Bronchus fibroblast of lung (primary cell): ENCODE data around the gene NMRK2. TPM values are rescaled to one million over a fixed set of nuclear protein-coding genes. Genes with fewer than 3 reads are reported as not detected.

Experiments used
- total RNA-seq: library from RNA; depleted of rRNA; stranded (reverse); fragments of >200 nt; gene quantifications from 2 replicates; pipeline ENCODE4 v1.2.3, GENCODE V29; 2015

Gene NMRK2
- not detected in 2 replicates for total RNA-seq

GRCh38 chr19:3932931-3933810, at the start of gene NMRK2:
NMRK2 (plus strand) TSS chr19:3933069; CDS start chr19:3933672, 603 bp downstream.

DNA sequence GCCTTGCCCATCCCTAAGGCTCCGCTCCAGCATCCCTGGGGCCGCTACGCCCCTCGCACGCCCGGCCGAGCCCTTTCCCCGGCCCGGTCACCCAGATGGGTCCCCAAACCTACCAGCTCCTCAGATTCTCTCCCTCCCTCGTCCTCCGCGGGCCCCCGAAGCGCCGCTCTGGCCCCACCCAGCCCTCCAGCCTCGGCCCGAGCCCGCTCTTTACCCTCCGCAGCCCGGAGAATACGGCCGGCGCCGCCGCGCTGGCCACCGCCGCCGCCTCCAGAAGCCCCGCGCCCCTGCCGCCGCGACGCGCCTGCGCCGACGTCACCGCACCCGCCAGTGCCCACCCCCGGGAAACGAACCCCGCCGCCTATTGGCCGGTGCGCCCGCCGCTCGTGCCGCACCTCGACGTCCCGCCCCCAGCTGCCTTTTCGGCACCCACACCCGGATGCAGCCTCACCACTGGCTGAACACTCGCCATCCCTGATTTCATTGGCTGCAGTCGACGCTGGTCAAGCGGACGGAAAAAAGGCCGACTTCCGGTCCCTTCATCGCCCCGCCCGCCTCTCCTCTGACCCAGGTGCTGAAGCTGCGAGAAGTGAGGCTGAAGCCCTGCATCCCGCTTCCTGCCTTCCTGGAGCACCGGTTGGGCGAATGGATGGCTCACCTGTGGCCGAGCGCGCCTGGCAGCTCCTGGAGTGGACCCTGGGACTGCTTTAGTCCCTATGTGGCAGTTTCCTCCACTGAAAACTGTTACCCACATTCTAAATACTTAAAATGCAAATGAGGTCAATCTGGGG, 38.1 kb downstream of the NMRK2 start, which contains the start of gene DAPK3:
DAPK3 (minus strand) TSS at position 292 of the 791 bp plus-strand sequence. CDS start 1,364 bp downstream, outside the sequence.

DNA sequence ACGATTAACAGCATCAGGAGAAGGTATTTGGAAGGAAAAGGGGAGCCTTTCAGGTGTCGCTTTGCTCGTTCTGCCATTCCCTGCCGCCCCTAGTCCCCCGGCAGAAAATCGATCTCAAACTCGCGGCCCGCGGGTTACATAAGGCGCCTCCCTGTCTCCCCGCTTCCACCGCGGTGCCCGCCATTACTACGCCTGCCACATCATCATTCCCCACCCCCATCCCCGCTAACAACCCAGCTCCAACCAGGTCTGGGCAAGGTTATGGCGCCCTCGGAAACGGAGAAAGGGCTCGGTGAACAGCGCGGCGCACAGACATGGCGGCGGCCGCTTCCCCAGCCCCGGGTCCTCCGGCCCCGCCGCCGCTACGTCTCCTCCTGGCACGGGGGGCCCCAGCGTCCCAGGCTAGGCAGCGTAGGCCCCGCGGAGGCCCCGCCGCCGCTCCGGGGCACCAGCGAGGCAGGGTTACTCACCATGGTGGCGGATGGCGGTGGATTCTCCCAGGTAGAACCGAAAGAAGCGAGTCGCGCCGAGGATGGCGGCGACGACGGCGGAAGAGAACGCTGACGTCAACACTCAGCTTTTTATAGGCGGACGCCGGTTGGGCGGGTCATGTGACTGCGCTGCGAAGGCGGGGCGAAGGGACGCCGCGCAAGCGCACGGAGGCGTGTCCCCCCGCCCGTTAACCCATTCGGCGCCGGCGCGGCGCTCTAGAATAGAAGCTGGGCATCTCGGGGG, 52.2 kb downstream of the NMRK2 start, which contains the start of gene EEF2:
EEF2 (minus strand) TSS at position 556 of the 735 bp plus-strand sequence; CDS start at position 473, 83 bp downstream.

Other genes starting within 250 kb of the NMRK2 start
- gene PIP5K1C, start 232.6 kb upstream of the NMRK2 start, total RNA-seq = 18.8 and 21.1 TPM in 2 replicates
- gene TJP3, start 224.7 kb upstream of the NMRK2 start, total RNA-seq = not detected in 2 replicates
- gene APBA3, start 171.4 kb upstream of the NMRK2 start, total RNA-seq = 19.2 and 19.8 TPM in 2 replicates
- gene MRPL54, start 170.4 kb upstream of the NMRK2 start, total RNA-seq = 92.8 and 93.9 TPM in 2 replicates
- gene RAX2, start 160.8 kb upstream of the NMRK2 start, total RNA-seq = not detected in 2 replicates
- not detected in 2 replicates for gene MATK, start 146.7 kb upstream of the NMRK2 start, total RNA-seq
- gene ZFR2, start 64.0 kb upstream of the NMRK2 start, total RNA-seq = not detected in 2 replicates
- gene ATCAY, start 52.4 kb upstream of the NMRK2 start, total RNA-seq = under 0.01 and 0.67 TPM in 2 replicates
- gene DAPK3, start 38.0 kb downstream of the NMRK2 start, total RNA-seq = 51.8 and 52.2 TPM in 2 replicates
- 2,452 and 2,593 TPM in 2 replicates for gene EEF2, start 52.4 kb downstream of the NMRK2 start, total RNA-seq
- gene PIAS4, start 74.7 kb downstream of the NMRK2 start, total RNA-seq = 14.3 and 20.5 TPM in 2 replicates
- 20.2 and 24.9 TPM in 2 replicates for gene ZBTB7A, start 133.8 kb downstream of the NMRK2 start, total RNA-seq
- 152 and 158 TPM in 2 replicates for gene MAP2K2, start 191.1 kb downstream of the NMRK2 start, total RNA-seq
- gene CREB3L3, start 220.6 kb downstream of the NMRK2 start, total RNA-seq = not detected in 2 replicates
- 20.2 and 25.4 TPM in 2 replicates for gene SIRT6, start 249.5 kb downstream of the NMRK2 start, total RNA-seq
- gene ANKRD24, start 249.6 kb downstream of the NMRK2 start, total RNA-seq = 0.15 and 2.0 TPM in 2 replicates